Naive thymus-derived CD8-positive, alpha-beta T cell (primary cell): ENCODE measurements around the gene SNAPC1. TPM values are rescaled to one million over a fixed set of nuclear protein-coding genes. Genes with fewer than 3 reads are reported as not detected.
"Not testable (repeated sequence)": the region's sequence is repeated elsewhere in the genome, so short reads cannot be mapped to it uniquely, and the experiment has no call there.

ENCODE experiments used
- ATAC-seq, 2 donors: fragments of 150-1000 bp; cut with Tn5 transposase in 1 of 2; sonication (Bioruptor Pico), chemical (Tn5 transposase) in 1 of 2; 1 replicate in 1 of 2; 2 replicates in 1 of 2; pipeline ENCODE4 v1.10.0; 2021; ENCODE audit warnings: mild to moderate bottlenecking in 2 of 2, moderate library complexity in 2 of 2
- POLR2A ChIA-PET: fragments of 350-600 bp; sonication (Branson Sonifier 250); formaldehyde crosslinking; loops from one replicate; lab custom pipeline; 2021; ENCODE audit warnings: antibody characterized with exemption; lab: Charles Lee
- DNase-seq, 10 donors: peaks; one replicate each; pipeline versions ENCODE4 v3.0.0 to v3.0.0-alpha.2; 2020 to 2022
- H3K27ac Mint-ChIP-seq, 10 donors: one replicate each; pipeline ENCODE4 v1.8.0; 2020 to 2022; ENCODE audit warnings: mild to moderate bottlenecking in 10 of 10, mixed read lengths in 10 of 10, moderate library complexity in 4 of 10, inconsistent platforms in 1 of 10
- H3K27me3 Mint-ChIP-seq, 5 donors: one replicate each; pipeline ENCODE4 v1.8.0; 2021 to 2022; ENCODE audit warnings: mixed read lengths in 5 of 5
- H3K36me3 Mint-ChIP-seq, 3 donors: one replicate each; pipeline ENCODE4 v1.8.0; 2020 to 2022; ENCODE audit warnings: mixed read lengths in 3 of 3, mild to moderate bottlenecking in 2 of 3, inconsistent platforms in 1 of 3
- H3K4me1 Mint-ChIP-seq, 4 donors: one replicate each; pipeline ENCODE4 v1.8.0; 2021 to 2022; ENCODE audit warnings: mixed read lengths in 4 of 4
- H3K4me3 Mint-ChIP-seq, 10 donors: one replicate each; pipeline ENCODE4 v1.8.0; 2020 to 2022; ENCODE audit warnings: mild to moderate bottlenecking in 10 of 10, mixed read lengths in 10 of 10, moderate library complexity in 6 of 10, inconsistent platforms in 1 of 10
- H3K9me3 Mint-ChIP-seq, 9 donors: one replicate each; pipeline ENCODE4 v1.8.0; 2020 to 2022; ENCODE audit warnings: mixed read lengths in 9 of 9, mild to moderate bottlenecking in 3 of 9, inconsistent platforms in 1 of 9, moderate library complexity in 1 of 9
- polyA plus RNA-seq, 3 donors: library from polyadenylated mRNA; unstranded; fragments of 300-500 nt; fragmentation: Illumina TruSeq; gene quantifications; one replicate each; pipeline ENCODE4 v1.2.3, GENCODE V29; 2021
- total RNA-seq, 8 experiments: library from RNA in 2 of 8; stranded (reverse) in 2 of 8; gene quantifications; one replicate each; pipeline ENCODE4 v1.2.3 and lab custom pipeline; 2021 to 2026

The SNAPC1 gene
- total and polyA plus RNA-seq, 5 experiments from 2014 or later: 4.0 to 5.6 (median 4.7) TPM

- H3K27ac Mint-ChIP-seq: peak overlapping the region; percentile 43 to 94 (median 85)
- peak; percentile 93 to 95 for ATAC-seq
- no peaks in the 10 kb centered on the region for H3K9me3 Mint-ChIP-seq
- H3K27me3 Mint-ChIP-seq: peaks cover 0 to 5% (median 2%) of the 10 kb centered on the region in 5 donors
- peaks cover 0 to 24% (median 10%) of the 10 kb centered on the region in 3 donors for H3K36me3 Mint-ChIP-seq
- H3K4me3 Mint-ChIP-seq: peak overlapping the region; percentile 85 to 91 (median 88)
- POLR2A ChIA-PET: interaction anchor here (0.6 to 2.8 kb wide), 4 partner anchors 11 to 56 kb away, joined by 3 to 20 read pairs (median 10); partner anchors contain the start of genes HIF1A and SNAPC1
- peak; percentile 64 to 82 (median 70) for DNase-seq
- peaks cover 6 to 29% (median 11%) of the 10 kb centered on the region in 4 donors for H3K4me1 Mint-ChIP-seq
Measured at GRCh38 chr14:61750708-61751474, 11.3 kb upstream of the SNAPC1 start.

GRCh38 chr14:61751475-61751989, 10.7 kb upstream of the SNAPC1 start:
- ATAC-seq (no peak), DNase-seq (no peak)
- Mint-ChIP-seq H3K4me3 (peak overlapping the region; percentile 72 to 88 (median 82)), H3K27me3 (peaks cover 0 to 5% (median 2%) of the 10 kb centered on the region in 5 donors), H3K4me1 (peaks cover 6 to 29% (median 11%) of the 10 kb centered on the region in 4 donors), H3K9me3 (no peaks in the 10 kb centered on the region), H3K27ac (peak overlapping the region in 7 of 10 donors; percentile 8 to 80 (median 59)), H3K36me3 (peaks cover 0 to 17% (median 10%) of the 10 kb centered on the region in 3 donors)
- POLR2A ChIA-PET: interaction anchor here (2.7 kb wide), 1 partner anchor 10 kb away, joined by 20 read pairs; the partner anchor contains the start of gene SNAPC1

GRCh38 chr14:61752626-61753025, 9.6 kb upstream of the SNAPC1 start:
- Mint-ChIP-seq H3K9me3 (no peaks in the 10 kb centered on the region), H3K36me3 (peaks cover 0 to 6% (median 3%) of the 10 kb centered on the region in 3 donors), H3K27ac (peak overlapping the region in 2 of 10 donors; percentile 9 to 53), H3K4me3 (peak overlapping the region in 1 of 10 donors; percentile 1), H3K4me1 (peaks cover 6 to 29% (median 11%) of the 10 kb centered on the region in 4 donors), H3K27me3 (peaks cover 0 to 5% (median 2%) of the 10 kb centered on the region in 5 donors)
- POLR2A ChIA-PET: interaction anchor here (2.7 kb wide), 1 partner anchor 9 kb away, joined by 20 read pairs; the partner anchor contains the start of gene SNAPC1
- ATAC-seq: no peak
- no peak for DNase-seq

- DNase-seq: no peak
- Mint-ChIP-seq H3K27me3 (peaks cover 0 to 5% (median 2%) of the 10 kb centered on the region in 5 donors), H3K4me3 (no peak overlapping the region), H3K36me3 (no peaks in the 10 kb centered on the region), H3K4me1 (peaks cover 6 to 29% (median 11%) of the 10 kb centered on the region in 4 donors), H3K27ac (no peak overlapping the region), H3K9me3 (no peaks in the 10 kb centered on the region)
- POLR2A ChIA-PET: interaction anchor here (2.7 kb wide), 1 partner anchor 8 kb away, joined by 20 read pairs; the partner anchor contains the start of gene SNAPC1
- no peak for ATAC-seq
Measured at GRCh38 chr14:61753631-61754030, 8.6 kb upstream of the SNAPC1 start.

GRCh38 chr14:61754627-61755381, 7.4 kb upstream of the SNAPC1 start:
- no peak for ATAC-seq
- peaks cover 6 to 27% (median 11%) of the 10 kb centered on the region in 4 donors for H3K4me1 Mint-ChIP-seq
- no peak for DNase-seq
- no peak overlapping the region for H3K4me3 Mint-ChIP-seq
- H3K36me3 Mint-ChIP-seq: no peaks in the 10 kb centered on the region
- H3K27ac Mint-ChIP-seq: peak overlapping the region in 1 of 10 donors; percentile 34
- peaks cover 0 to 5% (median 2%) of the 10 kb centered on the region in 5 donors for H3K27me3 Mint-ChIP-seq
- POLR2A ChIA-PET: no interaction called here
- no peaks in the 10 kb centered on the region for H3K9me3 Mint-ChIP-seq

- H3K9me3 Mint-ChIP-seq, H3K36me3 Mint-ChIP-seq, DNase-seq, ATAC-seq, H3K27ac Mint-ChIP-seq, H3K4me3 Mint-ChIP-seq, POLR2A ChIA-PET, H3K27me3 Mint-ChIP-seq: not testable (repeated sequence)
- H3K4me1 Mint-ChIP-seq: peaks cover 5 to 21% (median 10%) of the 10 kb centered on the region in 4 donors
Measured at GRCh38 chr14:61755382-61755742, 6.9 kb upstream of the SNAPC1 start.

GRCh38 chr14:61756135-61756534, 6.1 kb upstream of the SNAPC1 start:
- POLR2A ChIA-PET: interaction anchor here (0.6 kb wide), 1 partner anchor 126 kb away, joined by 4 read pairs; no protein-coding TSS in a partner anchor
- ATAC-seq (no peak), DNase-seq (no peak)
- Mint-ChIP-seq H3K4me1 (peaks cover 2 to 16% (median 6%) of the 10 kb centered on the region in 4 donors), H3K27ac (peak overlapping the region in 1 of 10 donors; percentile 34), H3K27me3 (peaks cover 0 to 5% (median 2%) of the 10 kb centered on the region in 5 donors), H3K9me3 (no peaks in the 10 kb centered on the region), H3K36me3 (no peaks in the 10 kb centered on the region), H3K4me3 (no peak overlapping the region)

GRCh38 chr14:61759878-61760277, 2.3 kb upstream of the SNAPC1 start:
- ATAC-seq (no peak), DNase-seq (no peak)
- H3K36me3 Mint-ChIP-seq: no peaks in the 10 kb centered on the region
- peaks cover 0 to 3% (median under 1%) of the 10 kb centered on the region in 5 donors for H3K27me3 Mint-ChIP-seq
- POLR2A ChIA-PET: no interaction called here
- peaks cover 19 to 37% (median 30%) of the 10 kb centered on the region in 4 donors for H3K4me1 Mint-ChIP-seq
- H3K4me3 Mint-ChIP-seq: no peak overlapping the region
- H3K9me3 Mint-ChIP-seq: no peaks in the 10 kb centered on the region
- H3K27ac Mint-ChIP-seq: peak overlapping the region in 3 of 10 donors; percentile 21 to 100 (median 34)

GRCh38 chr14:61761557-61761956, 663 bp upstream of the SNAPC1 start:
- POLR2A ChIA-PET: interaction anchor here (0.7 to 2.4 kb wide), 16 partner anchors 9 to 479 kb away, joined by 3 to 20 read pairs (median 3); partner anchors contain the start of genes HIF1A and PRKCH
- H3K4me1 Mint-ChIP-seq: peaks cover 25 to 54% (median 45%) of the 10 kb centered on the region in 4 donors

GRCh38 chr14:61764342-61765122, 2.3 kb downstream of the SNAPC1 start:
- Mint-ChIP-seq H3K27me3 (peaks cover 0 to 2% (median 0%) of the 10 kb centered on the region in 5 donors), H3K9me3 (no peaks in the 10 kb centered on the region), H3K27ac (peak overlapping the region in 3 of 10 donors; percentile 1 to 99 (median 62)), H3K4me3 (peak overlapping the region in 6 of 10 donors; percentile 12 to 99 (median 64)), H3K4me1 (peaks cover 27 to 54% (median 46%) of the 10 kb centered on the region in 4 donors), H3K36me3 (peaks cover 0 to 34% (median 13%) of the 10 kb centered on the region in 3 donors)
- POLR2A ChIA-PET: interaction anchor here (1.0 kb wide), 1 partner anchor 484 kb away, joined by 3 read pairs; no protein-coding TSS in a partner anchor
- ATAC-seq: no peak
- no peak for DNase-seq

More at GRCh38 chr14:61761557-61761956, 663 bp upstream of the SNAPC1 start:
- peak overlapping the region; percentile 95 to 100 (median 98) for H3K4me3 Mint-ChIP-seq
- H3K27ac Mint-ChIP-seq: peak overlapping the region; percentile 99 to 100 (median 100)
- DNase-seq (no peak), ATAC-seq (peak in 1 of 2 donors; percentile 11)
- H3K9me3 Mint-ChIP-seq: no peaks in the 10 kb centered on the region
- H3K36me3 Mint-ChIP-seq: peaks cover 0 to 8% (median 2%) of the 10 kb centered on the region in 3 donors
- H3K27me3 Mint-ChIP-seq: peaks cover 0 to 2% (median 0%) of the 10 kb centered on the region in 5 donors
